ENCODE results near the gene SEMA3C.

SEMA3C gene

GRCh38 chr7:80725181-80725611, 193.7 kb downstream of the SEMA3C start (continued):
- TF ChIP-seq SP7 (tag by site-specific recombination; IDR thresholded peaks at IDR 0.05) (peak; percentile 84), ZNF623 (tag by site-specific recombination; IDR thresholded peaks at IDR 0.05) (no peak), ZNF114 (tag by site-specific recombination; IDR thresholded peaks at IDR 0.05) (no peak), ZSCAN30 (tag by site-specific recombination; IDR thresholded peaks at IDR 0.05) (no peak), ZNF670 (tag by site-specific recombination; IDR thresholded peaks at IDR 0.05; ENCODE audit: low read depth) (no peak), ZNF292 (tag by site-specific recombination; IDR thresholded peaks at IDR 0.05; ENCODE audit: borderline replicate concordance, low read depth) (no peak), ZNF132 (tag by site-specific recombination; IDR thresholded peaks at IDR 0.05; ENCODE audit: borderline replicate concordance) (no peak), ZNF138 (tag by site-specific recombination; IDR thresholded peaks at IDR 0.05; ENCODE audit: borderline replicate concordance) (no peak), ZBTB17 (tag by site-specific recombination; IDR thresholded peaks at IDR 0.05) (peak; percentile 74), PRDM10 (tag by site-specific recombination; IDR thresholded peaks at IDR 0.05) (no peak), ZNF629 (tag by site-specific recombination; IDR thresholded peaks at IDR 0.05) (peak; percentile 87), PRDM2 (tag by site-specific recombination; IDR thresholded peaks at IDR 0.05; ENCODE audit: borderline replicate concordance) (no peak), HOXC10 (CRISPR knock-in tag; IDR thresholded peaks at IDR 0.05) (no peak), SETDB1 (IDR thresholded peaks at IDR 0.05; ENCODE audit: insufficient read length, low read length) (no peak), KLF10 (tag by site-specific recombination; IDR thresholded peaks at IDR 0.05) (peak; percentile 40; the same call in 1 of the 2 replicates), ZNF626 (tag by site-specific recombination; IDR thresholded peaks at IDR 0.05) (no peak), ZNF423 (tag by site-specific recombination; IDR thresholded peaks at IDR 0.05) (no peak), KLF17 (tag by site-specific recombination; IDR thresholded peaks at IDR 0.05) (no peak), ZNF596 (tag by site-specific recombination; IDR thresholded peaks at IDR 0.05) (no peak)
- TF ChIP-seq, protein P1, sequence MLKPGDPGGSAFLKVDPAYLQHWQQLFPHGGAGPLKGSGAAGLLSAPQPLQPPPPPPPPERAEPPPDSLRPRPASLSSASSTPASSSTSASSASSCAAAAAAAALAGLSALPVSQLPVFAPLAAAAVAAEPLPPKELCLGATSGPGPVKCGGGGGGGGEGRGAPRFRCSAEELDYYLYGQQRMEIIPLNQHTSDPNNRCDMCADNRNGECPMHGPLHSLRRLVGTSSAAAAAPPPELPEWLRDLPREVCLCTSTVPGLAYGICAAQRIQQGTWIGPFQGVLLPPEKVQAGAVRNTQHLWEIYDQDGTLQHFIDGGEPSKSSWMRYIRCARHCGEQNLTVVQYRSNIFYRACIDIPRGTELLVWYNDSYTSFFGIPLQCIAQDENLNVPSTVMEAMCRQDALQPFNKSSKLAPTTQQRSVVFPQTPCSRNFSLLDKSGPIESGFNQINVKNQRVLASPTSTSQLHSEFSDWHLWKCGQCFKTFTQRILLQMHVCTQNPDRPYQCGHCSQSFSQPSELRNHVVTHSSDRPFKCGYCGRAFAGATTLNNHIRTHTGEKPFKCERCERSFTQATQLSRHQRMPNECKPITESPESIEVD (tag by site-specific recombination; IDR thresholded peaks at IDR 0.05) = peak; percentile 75
- TF ChIP-seq, protein P2, sequence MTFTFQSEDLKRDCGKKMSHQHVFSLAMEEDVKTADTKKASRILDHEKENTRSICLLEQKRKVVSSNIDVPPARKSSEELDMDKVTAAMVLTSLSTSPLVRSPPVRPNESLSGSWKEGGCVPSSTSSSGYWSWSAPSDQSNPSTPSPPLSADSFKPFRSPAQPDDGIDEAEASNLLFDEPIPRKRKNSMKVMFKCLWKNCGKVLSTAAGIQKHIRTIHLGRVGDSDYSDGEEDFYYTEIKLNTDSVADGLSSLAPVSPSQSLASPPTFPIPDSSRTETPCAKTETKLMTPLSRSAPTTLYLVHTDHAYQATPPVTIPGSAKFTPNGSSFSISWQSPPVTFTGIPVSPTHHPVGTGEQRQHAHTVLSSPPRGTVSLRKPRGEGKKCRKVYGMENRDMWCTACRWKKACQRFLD (tag by site-specific recombination; IDR thresholded peaks at IDR 0.05) = no peak
- TF ChIP-seq, protein P3, sequence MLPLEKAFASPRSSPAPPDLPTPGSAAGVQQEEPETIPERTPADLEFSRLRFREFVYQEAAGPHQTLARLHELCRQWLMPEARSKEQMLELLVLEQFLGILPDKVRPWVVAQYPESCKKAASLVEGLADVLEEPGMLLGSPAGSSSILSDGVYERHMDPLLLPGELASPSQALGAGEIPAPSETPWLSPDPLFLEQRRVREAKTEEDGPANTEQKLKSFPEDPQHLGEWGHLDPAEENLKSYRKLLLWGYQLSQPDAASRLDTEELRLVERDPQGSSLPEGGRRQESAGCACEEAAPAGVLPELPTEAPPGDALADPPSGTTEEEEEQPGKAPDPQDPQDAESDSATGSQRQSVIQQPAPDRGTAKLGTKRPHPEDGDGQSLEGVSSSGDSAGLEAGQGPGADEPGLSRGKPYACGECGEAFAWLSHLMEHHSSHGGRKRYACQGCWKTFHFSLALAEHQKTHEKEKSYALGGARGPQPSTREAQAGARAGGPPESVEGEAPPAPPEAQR (tag by site-specific recombination; IDR thresholded peaks at IDR 0.05) = no peak
- TF ChIP-seq, protein P4, sequence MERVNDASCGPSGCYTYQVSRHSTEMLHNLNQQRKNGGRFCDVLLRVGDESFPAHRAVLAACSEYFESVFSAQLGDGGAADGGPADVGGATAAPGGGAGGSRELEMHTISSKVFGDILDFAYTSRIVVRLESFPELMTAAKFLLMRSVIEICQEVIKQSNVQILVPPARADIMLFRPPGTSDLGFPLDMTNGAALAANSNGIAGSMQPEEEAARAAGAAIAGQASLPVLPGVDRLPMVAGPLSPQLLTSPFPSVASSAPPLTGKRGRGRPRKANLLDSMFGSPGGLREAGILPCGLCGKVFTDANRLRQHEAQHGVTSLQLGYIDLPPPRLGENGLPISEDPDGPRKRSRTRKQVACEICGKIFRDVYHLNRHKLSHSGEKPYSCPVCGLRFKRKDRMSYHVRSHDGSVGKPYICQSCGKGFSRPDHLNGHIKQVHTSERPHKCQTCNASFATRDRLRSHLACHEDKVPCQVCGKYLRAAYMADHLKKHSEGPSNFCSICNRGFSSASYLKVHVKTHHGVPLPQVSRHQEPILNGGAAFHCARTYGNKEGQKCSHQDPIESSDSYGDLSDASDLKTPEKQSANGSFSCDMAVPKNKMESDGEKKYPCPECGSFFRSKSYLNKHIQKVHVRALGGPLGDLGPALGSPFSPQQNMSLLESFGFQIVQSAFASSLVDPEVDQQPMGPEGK (tag by site-specific recombination; IDR thresholded peaks at IDR 0.05) = no peak
